CD4-positive, alpha-beta T cell treated with Interferon alpha-2 for 1 hour (primary cell): ENCODE measurements around the gene DNAAF1.

Source experiments
- DNase-seq, 2 donors: peaks; one replicate each; pipeline ENCODE4 v3.0.0-alpha.2; 2020 to 2022

Gene DNAAF1

GRCh38 chr16:84124257-84125073, 20.6 kb upstream of the DNAAF1 start:
- no peak for DNase-seq

GRCh38 chr16:84131117-84131516, 14.0 kb upstream of the DNAAF1 start:
- DNase-seq: no peak

- no peak for DNase-seq
These were observed 12.4 kb upstream of the DNAAF1 start for GRCh38 chr16:84132527-84133285.

GRCh38 chr16:84136331-84137125, 8.6 kb upstream of the DNAAF1 start:
- DNase-seq: no peak

- no peak for DNase-seq
These were observed 7.8 kb upstream of the DNAAF1 start for GRCh38 chr16:84137287-84137686.

- DNase-seq: no peak
These were observed 7.2 kb upstream of the DNAAF1 start for GRCh38 chr16:84137769-84138357.

- DNase-seq: no peak
These were observed 6.6 kb upstream of the DNAAF1 start for GRCh38 chr16:84138500-84138823.

- no peak for DNase-seq
These were observed 6.1 kb upstream of the DNAAF1 start for GRCh38 chr16:84138824-84139627.

GRCh38 chr16:84139628-84140258, 5.4 kb upstream of the DNAAF1 start:
- DNase-seq: no peak

GRCh38 chr16:84141143-84141670, 3.9 kb upstream of the DNAAF1 start:
- DNase-seq: peak; percentile 6 to 16

- DNase-seq: no peak
These were observed 2.0 kb upstream of the DNAAF1 start for GRCh38 chr16:84143081-84143480.

GRCh38 chr16:84143784-84144199, 1.3 kb upstream of the DNAAF1 start:
- DNase-seq: peak in 1 of 2 donors; percentile 1

GRCh38 chr16:84144209-84144858, 774 bp upstream of the DNAAF1 start:
- DNase-seq: peak; percentile 18 to 47

GRCh38 chr16:84150926-84151325, 5.8 kb downstream of the DNAAF1 start:
- no peak for DNase-seq

GRCh38 chr16:84153660-84154214, 8.6 kb downstream of the DNAAF1 start:
- no peak for DNase-seq

- no peak for DNase-seq
These were observed 10.1 kb downstream of the DNAAF1 start for GRCh38 chr16:84155226-84155625.

GRCh38 chr16:84155771-84156170, 10.7 kb downstream of the DNAAF1 start:
- DNase-seq: no peak

- no peak for DNase-seq
These were observed 11.3 kb downstream of the DNAAF1 start for GRCh38 chr16:84156342-84156784.

GRCh38 chr16:84159007-84159406, 13.9 kb downstream of the DNAAF1 start:
- no peak for DNase-seq

- no peak for DNase-seq
These were observed 14.7 kb downstream of the DNAAF1 start for GRCh38 chr16:84159800-84160199.
